ENCODE results near the gene KEAP1.

KEAP1 gene

DNA sequence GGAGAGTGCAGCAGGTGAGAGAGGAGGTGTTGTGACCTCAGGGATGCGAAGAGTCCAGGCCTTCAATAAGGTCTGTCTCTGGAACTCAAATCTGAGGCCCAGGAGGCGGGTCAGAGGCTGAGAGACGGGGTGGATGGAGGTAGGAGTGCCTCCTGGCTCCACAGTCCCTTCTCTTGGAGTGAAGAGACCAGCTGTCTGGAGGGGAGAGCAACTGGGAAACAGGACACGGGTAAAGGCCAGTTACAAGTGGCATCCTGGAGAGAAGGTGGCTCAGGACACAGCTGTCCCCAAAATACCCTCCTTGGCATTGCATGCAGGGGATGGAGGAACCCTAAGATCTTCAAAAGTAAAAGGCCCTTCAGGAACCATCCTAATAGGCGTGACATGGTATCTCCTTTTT is 63.6 kb downstream of the KEAP1 start:
- DNase-seq: no peak

Measured in CD4-positive, alpha-beta T cell treated with Interleukin-1 beta for 1 hour (primary cell).